ELR (cell line): ENCODE results near the gene BCAS3.

Experiments used
- DNase-seq: peaks from one replicate; pipeline ENCODE4 v3.0.0-alpha.2; 2015; ENCODE audit warnings: low read depth

The BCAS3 gene

DNA sequence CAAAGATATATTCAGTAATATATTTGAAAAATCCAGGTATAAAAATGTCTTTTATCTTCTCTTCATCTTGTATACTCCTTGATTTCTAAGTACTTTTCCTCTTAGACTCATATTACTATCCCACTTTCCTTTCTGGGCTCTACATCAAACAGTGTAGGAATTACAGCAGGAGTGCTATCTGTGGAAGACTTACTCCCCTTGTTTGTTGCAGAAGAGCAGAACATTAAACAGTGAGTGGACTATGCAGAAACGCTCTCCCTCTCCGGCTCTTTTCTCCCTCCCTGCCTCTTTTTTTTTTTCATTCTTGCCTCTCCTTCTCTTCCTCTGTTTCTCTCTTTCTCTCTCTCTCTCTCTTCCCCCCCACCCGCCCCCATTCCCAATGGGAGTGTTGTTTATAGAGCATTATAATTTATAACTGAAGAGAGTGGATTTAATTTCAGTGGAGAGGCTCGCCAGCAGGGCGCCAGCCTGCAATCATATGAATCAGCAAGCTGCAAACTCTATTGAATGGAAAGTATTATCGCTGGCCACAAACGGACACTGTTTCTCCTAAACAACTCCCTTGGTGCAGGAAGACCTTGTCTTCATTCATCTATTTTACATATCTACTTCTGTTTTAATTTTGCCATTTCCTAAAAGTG, 479.7 kb downstream of the BCAS3 start:
- DNase-seq: peak; percentile 60

DNA sequence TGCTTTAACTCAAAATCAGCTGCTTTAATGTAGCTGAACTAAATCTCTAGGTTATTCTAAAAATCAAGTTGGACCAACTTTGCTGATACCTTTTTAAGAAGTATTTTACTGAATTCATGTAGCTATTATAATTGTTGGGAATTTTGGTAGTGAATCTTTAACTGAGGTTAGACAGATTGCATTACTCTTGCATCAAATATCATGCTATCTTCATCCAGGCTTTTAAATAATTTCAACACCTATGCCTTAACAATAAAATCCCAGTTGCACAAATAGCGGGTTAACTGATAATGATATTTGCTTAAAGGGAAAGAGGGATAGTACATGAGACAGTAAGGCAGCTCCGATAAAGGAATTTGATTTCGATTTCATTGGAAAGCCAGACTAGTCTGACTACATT, 480.7 kb downstream of the BCAS3 start:
- DNase-seq: no peak

DNA sequence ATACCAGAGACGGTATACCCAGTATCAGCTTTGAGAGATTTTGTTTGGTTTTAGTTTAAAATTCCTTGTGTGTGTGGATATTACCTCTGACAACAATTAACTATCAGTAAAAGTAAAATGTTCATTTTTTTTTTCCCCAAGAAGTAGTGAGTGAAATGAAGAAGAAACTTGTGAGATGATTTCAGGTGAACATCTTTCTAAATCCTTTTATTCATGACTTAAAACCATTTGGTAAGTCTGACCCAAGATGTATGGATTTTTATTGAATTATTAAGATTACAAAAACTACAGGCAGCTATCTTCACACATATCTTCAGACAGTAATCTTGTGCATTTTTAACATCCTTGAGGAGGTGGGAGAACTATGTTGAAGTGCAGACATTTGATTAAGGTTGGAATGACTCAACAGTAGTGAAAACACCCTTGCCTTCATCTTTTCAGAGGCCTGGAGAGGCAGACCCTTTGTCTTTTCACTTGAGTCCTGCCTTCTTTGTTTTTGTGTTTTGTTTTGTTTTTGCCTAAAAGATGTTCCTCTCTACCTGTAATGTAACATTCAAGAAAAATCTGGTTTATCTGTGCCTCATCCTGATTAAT, 481.7 kb downstream of the BCAS3 start:
- peak; percentile 21 for DNase-seq

DNA sequence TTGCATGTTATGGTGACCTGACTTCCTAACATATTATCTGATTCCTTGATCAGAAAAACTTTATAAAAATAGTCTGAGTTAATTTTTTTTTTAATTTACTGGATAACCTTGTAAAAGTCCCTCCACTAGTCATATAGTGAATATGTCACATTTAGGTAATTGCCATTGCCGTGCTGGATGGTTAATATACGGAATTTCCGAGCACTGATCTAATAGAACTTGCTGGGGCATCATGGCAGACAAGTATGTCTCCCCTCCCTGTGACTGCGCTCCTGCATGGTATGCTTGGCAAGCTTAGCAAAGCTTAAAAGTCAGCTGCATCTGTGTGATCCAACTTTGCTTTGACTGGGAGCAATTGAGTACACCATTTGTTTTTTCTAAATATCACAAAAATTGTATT, 482.6 kb downstream of the BCAS3 start:
- DNase-seq: no peak

DNA sequence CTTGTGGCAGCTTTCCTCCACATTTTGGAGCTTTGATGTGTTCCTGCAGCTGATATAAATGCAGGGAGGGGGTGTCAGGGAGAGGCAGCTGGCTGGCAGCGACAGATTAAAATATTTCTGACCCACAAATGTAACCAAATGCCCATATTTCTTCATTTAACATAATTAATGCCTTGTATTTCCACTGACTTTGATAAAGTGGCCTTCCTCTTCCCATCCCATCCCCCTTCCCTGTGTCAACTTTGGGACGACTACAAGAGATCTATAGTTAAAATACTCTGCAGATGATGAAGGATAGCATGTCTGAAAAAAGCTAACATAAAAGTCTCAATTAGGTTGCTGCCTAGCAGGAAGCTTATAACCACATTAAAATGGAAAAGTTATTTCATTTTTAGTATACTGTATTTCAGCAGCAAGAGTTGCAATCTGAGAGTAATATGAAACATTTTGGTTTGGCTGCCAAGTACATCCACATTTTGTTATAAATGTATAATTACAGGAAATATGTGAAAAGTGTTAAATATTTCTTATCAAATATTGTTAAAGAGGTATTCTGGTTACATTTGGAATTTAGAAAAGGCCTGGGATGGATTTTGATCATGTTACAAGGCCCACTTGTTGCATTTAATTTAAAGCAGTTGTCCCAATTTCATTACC, 483.3 kb downstream of the BCAS3 start:
- no peak for DNase-seq

DNA sequence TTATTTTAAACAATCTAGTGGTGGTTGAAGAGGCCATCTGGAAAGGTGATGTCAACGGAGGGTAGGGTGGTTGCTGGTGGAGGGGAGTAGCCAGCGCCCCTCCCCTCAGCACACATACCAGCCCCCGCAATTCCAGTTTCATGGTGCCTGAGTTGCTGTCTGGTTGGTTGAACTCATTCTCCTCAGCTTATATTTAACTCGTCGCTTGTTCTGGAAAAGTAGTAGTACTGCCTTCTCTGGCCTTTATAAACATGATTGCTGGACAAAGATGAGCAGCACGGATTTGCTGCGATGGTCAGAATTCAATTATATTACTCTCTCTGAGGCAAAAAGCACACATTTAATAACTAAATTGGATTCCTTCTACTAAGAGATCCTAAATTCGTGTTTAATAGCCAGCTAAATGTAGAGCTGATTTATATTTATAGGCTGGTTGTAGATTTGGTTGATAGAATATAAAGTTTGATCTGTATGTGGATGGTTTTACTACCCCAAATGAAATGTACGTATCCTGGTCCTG, 484.0 kb downstream of the BCAS3 start:
- DNase-seq: no peak

DNA sequence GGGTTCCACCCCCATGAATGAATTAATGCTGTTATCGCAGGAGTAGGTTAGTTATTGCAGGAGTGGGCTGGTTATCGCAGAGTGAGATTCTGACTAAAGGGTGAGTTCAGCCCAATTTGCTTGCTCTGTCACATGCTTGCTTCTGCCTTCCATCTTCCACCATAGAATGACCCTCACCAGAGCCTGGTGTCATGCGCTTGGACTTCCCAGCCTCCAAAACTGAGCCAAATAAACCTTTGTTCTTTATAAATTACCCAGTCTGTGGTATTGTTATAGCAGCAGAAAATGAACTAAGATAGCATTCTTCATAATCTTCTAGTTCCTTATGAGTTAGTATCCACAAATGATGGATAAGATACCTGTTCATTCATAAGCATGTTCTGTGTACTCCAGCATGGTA, 486.9 kb downstream of the BCAS3 start:
- no peak for DNase-seq

DNA sequence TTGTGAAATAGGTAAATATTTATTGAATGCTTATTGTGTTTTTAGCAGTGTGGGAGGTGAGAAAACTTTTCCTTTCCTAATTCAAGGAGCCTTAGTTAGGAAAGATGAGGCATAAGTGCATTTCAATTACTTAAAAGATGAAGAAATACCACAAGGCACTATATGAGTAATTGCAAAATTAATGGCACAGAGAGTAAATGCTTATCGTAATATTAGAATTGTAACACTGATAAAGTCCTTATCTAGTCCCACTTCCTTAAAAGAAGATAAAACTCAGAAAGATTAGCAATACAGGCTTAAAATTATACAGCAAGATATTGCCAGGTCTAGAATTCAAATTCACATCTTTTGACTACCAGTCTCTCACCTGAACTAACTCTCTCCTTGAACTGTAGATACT, 489.4 kb downstream of the BCAS3 start:
- no peak for DNase-seq

DNA sequence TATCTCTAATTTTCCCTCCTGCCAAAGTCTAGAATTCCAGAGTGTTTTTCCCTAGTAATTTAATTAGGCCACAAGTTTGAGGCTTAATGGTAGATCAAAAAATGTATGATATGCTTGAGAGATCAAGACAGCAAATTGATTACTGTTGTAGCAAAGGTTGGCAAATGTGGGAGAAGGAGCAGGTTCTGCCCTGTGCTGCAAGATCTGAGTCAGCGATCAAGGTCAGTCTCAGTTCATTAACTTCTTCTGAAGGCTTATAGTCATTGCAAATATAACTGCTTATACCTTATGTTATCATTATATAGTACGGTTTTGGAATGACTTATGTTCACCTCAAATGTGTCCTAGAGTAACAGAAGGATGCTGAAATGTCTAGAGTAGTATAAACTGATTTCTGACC, 490.9 kb downstream of the BCAS3 start:
- peak; percentile 3 for DNase-seq

DNA sequence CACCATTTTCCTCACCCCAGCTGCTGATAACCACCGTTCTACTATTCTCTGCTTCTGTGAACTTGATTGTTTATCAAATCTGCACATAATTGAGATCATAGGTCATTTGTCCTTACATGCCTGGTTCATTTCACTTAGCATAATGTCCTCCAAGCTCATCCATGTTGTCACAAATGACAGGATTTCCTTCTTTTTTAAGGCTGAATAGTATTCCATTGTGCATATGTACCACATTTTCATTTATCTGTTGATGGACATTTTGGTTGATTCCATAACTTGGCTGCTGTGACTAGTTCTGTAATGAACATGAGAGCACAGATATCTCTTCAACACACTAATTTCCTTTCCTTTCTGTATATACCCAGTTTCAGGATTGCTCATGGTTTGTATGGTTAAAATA, 496.7 kb downstream of the BCAS3 start:
- no peak for DNase-seq

DNA sequence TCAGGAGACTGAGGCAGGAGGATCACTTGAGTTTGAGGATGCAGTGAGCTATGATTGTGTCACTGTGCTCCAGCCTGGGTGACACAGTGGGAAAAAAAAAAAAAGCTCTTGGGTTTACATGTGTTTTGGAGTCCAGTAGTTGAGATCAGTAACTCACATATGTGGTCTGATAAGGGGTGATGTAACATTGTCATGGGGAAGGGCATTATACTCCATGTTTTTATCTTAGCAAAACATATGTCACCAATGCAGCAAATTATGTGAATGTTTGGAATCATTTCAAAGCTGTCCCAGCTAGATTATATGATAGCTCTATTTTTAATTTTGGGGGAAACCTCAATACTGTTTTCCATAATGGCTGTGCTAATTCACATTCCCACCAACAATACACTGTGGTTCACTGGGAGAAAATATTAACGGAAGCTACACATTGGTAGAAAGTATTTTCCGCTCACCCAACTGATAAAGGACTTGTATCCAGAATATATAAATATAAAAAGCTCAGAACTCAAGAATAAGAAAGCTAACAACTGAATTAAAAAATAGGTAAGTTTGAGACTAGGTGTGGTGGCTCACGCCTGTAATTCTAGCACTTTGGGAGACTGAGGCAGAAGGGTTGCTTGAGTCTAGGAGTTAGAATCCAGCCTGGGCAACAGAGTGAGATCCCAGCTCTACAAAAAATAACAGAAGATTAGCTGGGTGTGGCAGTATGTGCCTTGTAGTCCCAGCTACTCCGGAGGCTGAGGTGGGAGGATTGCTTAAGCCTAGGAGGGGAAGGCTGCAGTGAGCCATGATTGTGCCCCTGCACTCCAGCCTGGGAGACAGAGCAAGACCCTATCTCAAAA, 497.9 kb downstream of the BCAS3 start:
- DNase-seq: no peak

DNA sequence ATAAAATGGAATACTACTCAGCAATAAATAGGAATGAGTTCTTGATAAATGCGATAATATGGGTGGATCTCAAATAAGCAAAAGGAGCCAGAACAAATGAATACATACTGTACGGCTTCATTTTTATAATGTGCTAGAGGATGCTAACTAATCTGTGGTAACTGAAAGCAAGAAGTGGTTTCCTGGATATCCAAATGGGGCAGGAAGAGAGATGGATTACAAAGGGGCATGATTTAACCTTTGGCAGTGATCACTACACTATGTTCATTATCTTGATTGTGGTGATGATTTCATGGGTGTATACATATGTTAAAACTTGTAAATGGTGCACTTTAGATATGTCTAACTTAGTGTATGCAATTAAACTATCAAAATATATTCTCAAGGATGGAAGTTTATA, 499.7 kb downstream of the BCAS3 start:
- no peak for DNase-seq

DNA sequence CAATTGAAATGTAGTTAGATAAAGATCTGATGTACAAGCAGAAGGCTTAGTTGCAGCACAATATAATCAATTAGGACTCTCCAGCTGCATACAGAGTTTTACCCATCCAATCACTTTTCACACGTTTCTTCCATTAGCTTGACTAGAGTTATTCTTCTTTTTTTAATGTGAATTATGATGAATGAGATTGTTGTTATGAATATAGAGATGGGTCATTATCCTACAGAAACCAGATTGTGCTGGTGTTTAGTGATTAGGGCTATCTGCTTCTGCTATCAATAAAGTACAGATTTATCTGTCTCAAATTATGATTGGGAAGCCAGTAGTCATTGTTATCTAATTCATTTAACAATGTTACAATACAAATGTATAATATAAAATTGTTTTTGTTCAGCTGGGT, 500.6 kb downstream of the BCAS3 start:
- no peak for DNase-seq

DNA sequence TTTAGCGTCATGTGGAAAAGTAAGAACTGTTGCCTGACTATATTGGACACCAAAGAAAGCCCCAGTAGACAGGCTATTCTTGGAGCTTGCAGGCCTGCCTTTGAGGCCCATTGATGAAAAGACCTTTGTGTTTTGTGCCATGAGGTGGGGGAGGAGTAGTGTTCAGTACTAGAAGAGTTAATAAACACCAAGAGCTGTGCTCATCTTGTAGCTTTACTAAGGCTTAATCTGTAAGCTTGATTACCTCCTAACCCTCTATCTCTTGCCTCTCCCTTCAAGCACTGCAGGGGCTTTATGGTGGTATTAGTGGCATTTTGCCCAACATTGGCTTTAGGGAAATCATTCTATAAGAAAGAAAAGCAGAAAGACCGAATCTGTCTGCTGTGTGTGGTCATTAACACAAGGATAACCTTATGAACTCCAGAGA, 501.7 kb downstream of the BCAS3 start:
- DNase-seq: no peak

DNA sequence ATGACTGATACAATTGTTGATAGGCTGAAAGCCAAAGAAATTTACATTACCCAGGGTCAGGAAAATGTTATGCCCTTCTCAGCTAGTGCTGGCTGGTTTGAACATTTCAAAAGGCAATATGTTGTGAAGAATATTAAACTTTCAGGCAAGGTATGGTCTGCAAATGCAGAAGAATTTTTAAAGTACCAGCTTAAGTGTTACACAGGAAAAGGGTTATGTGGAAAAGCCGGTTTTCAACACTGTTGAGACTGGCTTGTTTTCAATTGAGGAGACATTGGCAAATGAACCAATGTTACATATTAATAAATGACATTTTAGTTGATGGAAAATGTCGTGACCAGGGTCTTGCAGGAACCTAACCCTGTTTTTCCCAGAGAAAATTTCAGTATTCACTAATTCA, 506.1 kb downstream of the BCAS3 start:
- DNase-seq: no peak

DNA sequence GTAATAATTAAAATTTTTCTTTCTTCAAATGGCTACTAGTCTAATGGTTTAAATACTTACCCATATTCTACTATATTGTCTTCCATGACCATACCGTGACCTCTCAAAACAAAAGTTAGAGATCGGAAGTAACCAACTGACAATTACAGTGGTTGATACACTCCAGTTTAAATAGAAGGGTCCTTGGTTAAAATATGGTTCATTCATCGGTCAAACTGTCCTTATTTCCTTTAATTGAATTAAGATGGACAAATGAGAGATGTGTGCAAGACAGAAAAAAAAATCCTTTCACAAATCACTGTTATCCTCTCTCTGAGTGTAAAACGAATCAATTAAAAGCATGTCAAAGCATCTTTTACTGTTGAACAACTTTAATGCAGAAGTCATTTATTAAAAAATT, 507.7 kb downstream of the BCAS3 start:
- DNase-seq: no peak

DNA sequence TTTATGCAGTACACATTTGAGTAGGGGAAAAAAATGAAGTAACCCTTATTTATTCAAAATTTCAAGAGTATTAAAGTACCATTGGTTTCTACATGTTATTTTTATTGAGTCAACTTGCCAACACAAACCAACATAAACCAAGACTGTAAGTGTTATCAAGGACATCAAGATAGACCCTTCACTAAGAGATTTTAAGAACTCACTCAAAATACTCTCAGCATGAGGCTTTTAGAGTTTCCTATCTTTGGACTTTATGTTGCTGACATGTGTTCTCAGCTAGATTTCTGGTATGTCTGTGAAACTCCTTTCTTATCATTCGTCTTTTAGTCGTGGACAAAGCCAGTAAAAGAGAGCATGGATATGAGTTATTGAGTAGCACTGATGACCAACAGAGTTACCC, 509.4 kb downstream of the BCAS3 start:
- DNase-seq: no peak

DNA sequence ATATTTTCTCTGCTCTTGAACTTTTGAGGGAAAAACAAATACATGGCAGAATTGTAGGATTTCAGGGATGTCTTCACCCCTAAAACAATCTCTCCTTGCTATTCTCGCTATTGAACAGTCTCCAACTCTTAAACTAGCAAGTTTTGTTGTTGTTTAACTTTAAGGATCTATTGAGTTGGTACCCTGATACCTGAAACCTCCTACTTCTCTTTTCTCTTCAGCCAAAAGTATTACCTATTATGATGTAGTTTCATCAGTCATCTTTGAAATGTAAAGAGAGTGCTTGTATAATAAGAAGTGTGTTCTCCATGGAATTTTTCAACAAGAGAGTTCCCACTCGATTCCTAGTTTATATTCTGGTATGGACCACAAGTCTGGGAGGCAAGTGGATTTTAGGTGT, 510.4 kb downstream of the BCAS3 start:
- no peak for DNase-seq

DNA sequence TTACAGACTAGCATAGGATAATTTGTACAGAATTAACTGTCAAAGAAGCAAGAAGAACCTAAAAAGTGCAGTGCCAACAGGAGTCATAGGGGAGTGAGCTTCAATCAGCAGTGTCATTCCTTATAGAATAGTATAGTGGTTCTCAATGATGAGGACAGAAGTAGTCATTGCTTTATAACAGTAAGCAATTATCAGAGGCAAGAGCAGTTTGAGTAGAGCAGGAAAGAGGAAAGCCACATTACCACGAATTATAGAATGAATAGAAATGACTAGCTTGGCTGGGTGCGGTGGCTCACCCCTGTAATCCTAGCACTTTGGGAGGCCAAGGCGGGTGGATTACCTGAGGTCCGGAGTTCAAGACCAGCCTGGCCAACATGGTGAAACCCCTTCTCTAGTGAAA, 512.3 kb downstream of the BCAS3 start:
- DNase-seq: no peak

DNA sequence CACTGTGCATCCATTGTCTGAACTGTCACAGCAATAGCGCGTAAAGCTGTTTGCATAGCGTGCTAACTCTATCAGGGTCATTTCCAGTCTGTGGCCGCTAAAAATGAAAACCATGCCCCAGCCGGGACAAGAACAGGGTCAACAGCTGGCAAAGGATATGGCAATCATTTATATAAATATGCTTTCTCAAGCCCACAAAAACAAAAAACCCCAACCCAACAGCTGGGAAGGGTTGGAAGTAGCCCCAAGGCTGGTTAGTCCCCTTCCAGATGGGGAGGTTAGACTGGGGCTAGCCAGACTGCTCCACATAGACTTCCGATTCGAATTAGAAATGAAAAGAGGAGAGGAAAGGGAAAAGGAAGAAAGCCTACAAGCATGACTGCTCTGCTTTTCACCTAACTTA, 518.7 kb downstream of the BCAS3 start:
- no peak for DNase-seq

DNA sequence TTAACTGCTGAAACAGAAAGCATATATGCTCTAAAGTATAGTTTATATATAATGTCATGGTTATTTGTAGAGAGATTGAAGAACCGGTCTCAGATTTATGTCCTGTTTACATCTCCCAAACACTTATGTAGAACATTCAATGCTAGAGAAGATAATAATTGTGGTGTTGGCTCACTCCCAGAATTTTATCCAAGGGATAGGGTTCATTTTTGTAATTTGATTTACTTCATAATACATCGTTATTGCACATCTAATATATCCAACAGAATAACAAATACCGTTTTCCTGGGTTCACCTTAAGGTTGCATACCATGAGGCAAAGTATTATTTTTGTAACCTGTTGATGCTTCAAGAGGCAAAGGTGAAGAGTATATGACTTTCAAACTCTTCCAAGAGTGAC, 519.1 kb downstream of the BCAS3 start:
- no peak for DNase-seq

DNA sequence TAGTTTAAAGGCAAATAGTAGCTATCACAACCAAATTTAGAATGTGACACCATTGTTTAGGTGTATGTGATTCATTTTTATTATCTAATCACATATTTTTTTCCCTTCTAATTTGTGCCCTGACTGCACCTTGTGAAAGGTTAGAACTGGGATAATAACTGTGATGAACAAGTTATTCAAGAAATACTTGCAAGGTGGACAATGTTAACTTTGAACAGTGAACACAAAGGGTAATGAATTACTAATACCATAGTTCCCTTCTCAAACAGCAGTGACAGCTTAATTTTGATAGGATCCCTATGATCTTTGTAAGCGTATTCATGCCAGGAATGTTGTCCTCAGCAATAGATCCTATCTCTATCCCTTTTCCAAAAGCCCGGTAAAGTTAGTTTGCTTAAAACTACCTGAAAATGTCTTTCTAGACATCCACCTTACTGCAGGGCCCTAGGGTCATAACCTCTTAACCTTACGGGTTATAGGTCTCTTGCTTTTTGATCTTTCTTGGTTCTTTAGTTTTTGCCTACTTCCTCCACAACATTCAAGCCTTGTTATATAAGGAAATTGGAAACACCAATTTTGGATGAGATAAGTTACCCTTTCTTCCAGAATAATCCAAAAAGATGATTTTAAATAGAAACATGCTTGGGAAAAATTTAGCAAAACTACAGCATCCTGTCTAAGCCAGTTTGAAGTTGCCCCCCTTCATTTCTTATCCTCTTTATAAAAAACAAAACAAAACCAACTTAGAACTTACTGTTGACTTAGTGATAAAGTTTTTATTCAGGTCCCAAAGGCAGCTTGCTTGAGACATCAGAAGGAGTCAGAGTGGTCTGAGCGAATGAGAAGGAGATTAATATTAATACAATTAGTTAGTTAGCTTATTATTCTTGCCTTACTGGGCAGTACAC, 522.0 kb downstream of the BCAS3 start:
- DNase-seq: no peak
